Suppressor macrophage treated with lipopolysaccharide for 4 hours (primary cell): ENCODE measurements around the gene WDR27.
"Not testable (repeated sequence)": the region's sequence is repeated elsewhere in the genome, so short reads cannot be mapped to it uniquely, and the experiment has no call there.

ENCODE experiments used
- DNase-seq: peaks from one replicate; pipeline ENCODE4 v3.0.0-alpha.2; 2020

Gene WDR27

GRCh38 chr6:169638915-169639314 is 62.9 kb downstream of the WDR27 start:
- DNase-seq = no peak

GRCh38 chr6:169638388-169638787 is 63.4 kb downstream of the WDR27 start:
- no peak for DNase-seq

DNA sequence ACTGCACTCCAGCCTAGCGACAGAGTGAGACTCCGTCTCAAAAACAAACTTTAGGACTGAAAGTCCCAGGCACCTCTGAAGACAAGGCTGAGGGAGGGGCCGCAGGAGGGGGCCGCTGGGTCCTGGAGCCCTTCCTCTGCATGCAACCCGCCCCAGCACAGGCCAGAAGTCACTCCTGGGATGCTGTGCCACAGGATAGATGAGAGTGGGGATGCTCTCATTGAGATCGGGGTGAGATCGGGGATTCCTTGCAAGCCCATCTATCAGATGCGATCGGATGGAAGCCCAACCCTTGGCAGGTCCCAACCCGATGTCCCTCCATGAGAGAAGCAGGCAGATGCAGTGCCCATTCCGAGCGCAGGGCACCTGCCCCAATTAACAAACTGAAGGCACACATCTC is 66.5 kb downstream of the WDR27 start:
- no peak for DNase-seq

DNA sequence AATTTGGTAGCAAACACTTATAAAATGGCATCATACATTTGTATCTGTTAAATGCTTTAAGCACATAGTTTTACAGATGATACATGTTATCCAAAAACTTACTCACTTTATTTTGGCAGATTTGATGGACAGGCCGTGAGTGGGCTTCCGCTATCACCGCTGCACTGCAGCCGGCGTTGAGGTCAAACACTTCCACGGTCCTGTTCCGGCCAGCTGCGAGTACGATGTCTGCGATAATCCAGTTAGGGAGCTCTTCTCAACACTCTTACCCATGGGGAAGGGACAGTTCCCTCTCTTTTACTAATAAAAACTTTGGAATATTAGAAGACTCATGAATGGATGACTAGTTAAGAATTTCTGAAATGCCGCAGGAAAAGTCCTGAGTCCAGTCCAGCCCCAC is 69.0 kb downstream of the WDR27 start:
- DNase-seq = no peak

GRCh38 chr6:169629256-169629655 is 72.6 kb downstream of the WDR27 start:
- no peak for DNase-seq

- no peak for DNase-seq
Measured at GRCh38 chr6:169627736-169628607, 73.9 kb downstream of the WDR27 start.

- DNase-seq = no peak
Measured at GRCh38 chr6:169626649-169627048, 75.2 kb downstream of the WDR27 start.

GRCh38 chr6:169626169-169626568 is 75.7 kb downstream of the WDR27 start:
- no peak for DNase-seq

DNA sequence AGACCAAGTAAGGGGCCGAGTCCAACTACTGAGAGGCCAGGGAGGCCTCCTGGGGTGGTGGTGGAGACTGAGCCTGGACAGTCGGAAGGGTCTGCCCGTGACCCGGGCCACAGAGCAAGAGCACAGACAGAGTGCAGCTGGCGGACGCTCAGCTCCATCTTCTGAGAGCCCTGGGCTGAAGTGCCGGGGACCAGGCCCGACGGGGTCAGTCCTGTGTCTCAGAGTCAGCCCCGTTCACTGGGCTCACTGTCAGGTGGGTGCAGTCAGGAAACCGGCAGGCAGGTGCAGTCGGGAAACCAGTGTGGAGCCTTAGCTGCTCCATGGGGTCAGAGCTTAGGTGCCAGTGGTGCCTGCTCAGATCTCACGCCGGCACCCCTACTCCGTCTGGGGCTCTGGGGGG is 76.5 kb downstream of the WDR27 start:
- no peak for DNase-seq

- no peak for DNase-seq
Measured at GRCh38 chr6:169624785-169625184, 77.0 kb downstream of the WDR27 start.

DNA sequence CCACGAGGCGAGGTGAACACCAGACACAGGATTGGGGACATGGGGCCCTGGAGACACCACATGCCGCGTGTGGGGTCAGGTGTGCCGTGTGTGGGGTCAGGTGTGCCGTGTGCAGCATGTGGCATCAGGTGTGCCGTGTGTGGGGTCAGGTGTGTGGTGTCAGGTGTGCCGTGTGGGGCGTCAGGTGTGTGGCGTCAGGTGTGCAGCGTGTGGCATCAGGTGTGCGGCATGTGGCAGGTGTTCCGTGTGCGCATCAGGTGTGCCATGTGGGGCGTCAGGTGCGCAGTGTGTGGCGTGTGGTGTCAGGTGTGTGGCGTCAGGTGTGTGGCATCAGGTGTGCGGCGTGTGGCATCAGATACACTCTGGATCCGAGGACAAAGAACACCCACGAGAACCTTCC is 77.9 kb downstream of the WDR27 start:
- DNase-seq = no peak

- DNase-seq = no peak
Measured at GRCh38 chr6:169623343-169623742, 78.5 kb downstream of the WDR27 start.

DNA sequence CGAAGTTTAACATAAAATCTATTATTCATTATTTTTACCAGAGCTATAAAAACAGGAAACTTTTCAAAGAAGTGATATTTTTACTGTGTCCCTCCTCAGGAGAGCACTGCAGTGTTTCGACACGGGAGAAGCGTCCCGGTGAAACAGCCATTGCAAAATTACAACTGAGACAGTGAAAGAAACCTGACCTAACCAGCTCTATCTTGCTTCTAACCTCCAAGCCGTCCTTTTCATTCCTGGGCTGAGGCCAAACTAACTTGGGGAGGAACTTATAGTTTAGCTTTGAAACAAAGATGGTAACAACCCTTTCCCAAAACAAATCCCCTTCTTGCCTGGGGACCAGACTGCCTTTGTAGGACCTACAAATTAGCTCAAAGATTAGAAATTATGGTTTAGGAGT is 79.2 kb downstream of the WDR27 start:
- no peak for DNase-seq

- no peak for DNase-seq
Measured at GRCh38 chr6:169621311-169621710, 80.5 kb downstream of the WDR27 start.

- DNase-seq = no peak
Measured at GRCh38 chr6:169620171-169621130, 81.4 kb downstream of the WDR27 start.

- DNase-seq = no peak
Measured at GRCh38 chr6:169619650-169620049, 82.2 kb downstream of the WDR27 start.

GRCh38 chr6:169618526-169619490 is 83.0 kb downstream of the WDR27 start:
- no peak for DNase-seq

- DNase-seq = no peak
Measured at GRCh38 chr6:169617562-169617961, 84.3 kb downstream of the WDR27 start.

- DNase-seq = not testable (repeated sequence)
Measured at GRCh38 chr6:169608609-169609008, 93.2 kb downstream of the WDR27 start.

- no peak for DNase-seq
Measured at GRCh38 chr6:169604076-169604475, 97.8 kb downstream of the WDR27 start.

GRCh38 chr6:169601129-169601528 is 100.7 kb downstream of the WDR27 start:
- not testable (repeated sequence) for DNase-seq

DNA sequence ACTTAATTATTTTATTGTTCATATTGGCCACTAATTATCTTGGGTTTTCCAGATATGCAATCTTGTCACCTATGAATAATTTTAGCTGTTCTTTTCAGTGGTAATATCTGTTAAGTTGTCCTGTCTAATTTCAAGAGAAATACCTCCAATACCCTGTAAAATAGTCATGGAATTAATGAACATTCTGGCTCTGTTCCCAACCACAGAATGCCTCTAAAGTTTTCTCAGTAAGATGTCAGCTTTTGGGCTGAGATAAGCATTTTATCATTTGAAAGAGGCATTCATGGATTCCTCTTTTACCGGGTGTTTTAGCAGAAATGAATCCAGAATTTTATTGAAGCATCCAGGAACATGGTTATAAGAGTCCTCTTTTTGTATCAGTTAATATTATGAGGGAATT is 109.3 kb downstream of the WDR27 start:
- no peak for DNase-seq

DNA sequence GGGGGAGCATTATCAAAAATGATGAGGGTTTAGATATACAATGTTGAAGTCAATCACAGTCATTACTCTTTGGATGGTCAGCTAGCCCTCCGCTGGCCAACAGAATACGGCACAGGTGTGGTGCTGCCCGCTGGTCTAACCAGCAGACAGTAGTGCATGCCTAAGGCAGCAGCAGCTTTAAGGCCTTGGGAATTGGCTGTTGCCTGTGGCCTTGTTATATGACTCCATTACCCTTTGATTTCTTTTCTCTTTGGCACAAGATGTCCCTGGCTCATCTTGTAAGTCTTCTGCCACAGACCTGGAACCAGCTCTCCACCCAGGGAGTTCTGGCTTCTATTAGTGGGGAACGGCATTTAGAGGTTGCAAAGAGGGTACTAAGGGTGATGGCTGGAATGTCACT is 110.2 kb downstream of the WDR27 start:
- no peak for DNase-seq
